AG04449 (cell line): ENCODE results near the gene NT5C3B.

Source experiments
- CTCF ChIA-PET: fragments of 350-600 bp; formaldehyde crosslinking; extraction: SDS; loops from one replicate; lab custom pipeline; 2021; ENCODE audit warnings: antibody characterized with exemption; lab: Yijun Ruan, JAX
- POLR2A ChIA-PET: fragments of 400-600, 350-600 bp; formaldehyde crosslinking; extraction: SDS; loops from one replicate; lab custom pipeline; 2020; ENCODE audit warnings: antibody characterized with exemption, inconsistent platforms; lab: Yijun Ruan, JAX
- DNase-seq: peaks from one replicate; pipeline ENCODE4 v3.0.0-alpha.2; 2010; ENCODE audit warnings: low read depth, low spot score
- H3K4me3 ChIP-seq: 2 replicates; pipeline ENCODE4 v1.5.1; 2011; ENCODE audit warnings: low read depth, mild to moderate bottlenecking, control low read depth, low read length
- TF ChIP-seq, protein P1 (sequence below): IDR thresholded peaks from one replicate; pipeline ENCODE4 v1.5.1; 2011; ENCODE audit warnings: mild to moderate bottlenecking, moderate library complexity, low read length, control low read depth, inconsistent platforms; ENCODE audit not compliant: insufficient read depth; ENCODE audit errors: missing control alignments

The NT5C3B gene

DNA sequence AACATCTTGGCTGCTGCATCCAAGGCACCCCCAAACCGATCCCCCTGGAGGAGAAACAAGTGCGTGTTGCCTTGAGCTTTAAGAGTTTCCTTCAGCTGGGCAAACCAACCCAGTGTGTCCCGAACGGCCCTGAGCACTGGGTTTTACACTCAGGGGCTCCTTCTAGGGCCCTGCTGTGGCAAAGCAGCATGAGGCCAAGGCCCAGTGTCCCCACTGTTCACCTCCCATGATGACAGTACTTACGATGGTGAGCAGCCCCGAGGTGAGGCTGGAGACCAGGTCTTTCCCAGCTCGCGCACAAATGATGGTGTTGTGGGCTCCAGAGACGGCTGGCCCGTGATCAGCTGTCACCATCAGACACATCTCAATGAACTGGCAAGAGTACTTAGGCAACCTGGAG is 35.8 kb upstream of the NT5C3B start:
- ChIA-PET CTCF (interaction anchor here (2.5 kb wide), 1 partner anchor 176 kb away, joined by 6 read pairs; no protein-coding TSS in a partner anchor), POLR2A (interaction anchor here (0.6 kb wide), 1 partner anchor 10 kb away, joined by 3 read pairs; no protein-coding TSS in a partner anchor)
- TF ChIP-seq, protein P1, sequence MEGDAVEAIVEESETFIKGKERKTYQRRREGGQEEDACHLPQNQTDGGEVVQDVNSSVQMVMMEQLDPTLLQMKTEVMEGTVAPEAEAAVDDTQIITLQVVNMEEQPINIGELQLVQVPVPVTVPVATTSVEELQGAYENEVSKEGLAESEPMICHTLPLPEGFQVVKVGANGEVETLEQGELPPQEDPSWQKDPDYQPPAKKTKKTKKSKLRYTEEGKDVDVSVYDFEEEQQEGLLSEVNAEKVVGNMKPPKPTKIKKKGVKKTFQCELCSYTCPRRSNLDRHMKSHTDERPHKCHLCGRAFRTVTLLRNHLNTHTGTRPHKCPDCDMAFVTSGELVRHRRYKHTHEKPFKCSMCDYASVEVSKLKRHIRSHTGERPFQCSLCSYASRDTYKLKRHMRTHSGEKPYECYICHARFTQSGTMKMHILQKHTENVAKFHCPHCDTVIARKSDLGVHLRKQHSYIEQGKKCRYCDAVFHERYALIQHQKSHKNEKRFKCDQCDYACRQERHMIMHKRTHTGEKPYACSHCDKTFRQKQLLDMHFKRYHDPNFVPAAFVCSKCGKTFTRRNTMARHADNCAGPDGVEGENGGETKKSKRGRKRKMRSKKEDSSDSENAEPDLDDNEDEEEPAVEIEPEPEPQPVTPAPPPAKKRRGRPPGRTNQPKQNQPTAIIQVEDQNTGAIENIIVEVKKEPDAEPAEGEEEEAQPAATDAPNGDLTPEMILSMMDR, result no peak
- DNase-seq, result no peak
- no peak overlapping the region for H3K4me3 ChIP-seq

DNA sequence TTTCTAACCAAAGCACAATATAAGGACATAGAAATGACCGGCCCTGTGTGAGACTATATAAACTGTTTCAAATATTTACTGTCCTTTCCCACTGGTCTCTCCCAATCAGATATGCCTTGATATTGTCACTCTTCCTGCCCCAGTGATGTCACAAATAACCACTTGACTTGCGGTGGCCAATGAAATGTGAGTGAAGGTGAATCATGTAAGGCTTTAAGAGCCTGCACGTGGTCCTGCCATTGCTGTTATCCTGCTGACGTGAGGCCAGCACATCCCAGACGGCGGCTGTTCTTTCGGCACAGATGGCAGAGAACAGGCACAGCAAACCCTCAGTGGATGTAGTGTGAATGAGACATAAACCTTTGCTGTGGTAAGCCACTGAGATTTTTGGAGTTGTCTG is 34.6 kb upstream of the NT5C3B start:
- no peak overlapping the region for H3K4me3 ChIP-seq
- TF ChIP-seq, protein P1, result no peak
- ChIA-PET POLR2A (interaction anchor here (0.6 kb wide), 1 partner anchor 40 kb away, joined by 3 read pairs; no protein-coding TSS in a partner anchor), CTCF (interaction anchor here (1.4 to 2.5 kb wide), 2 partner anchors 133 to 175 kb away, joined by 4 to 6 read pairs; no protein-coding TSS in a partner anchor)
- DNase-seq, result no peak

DNA sequence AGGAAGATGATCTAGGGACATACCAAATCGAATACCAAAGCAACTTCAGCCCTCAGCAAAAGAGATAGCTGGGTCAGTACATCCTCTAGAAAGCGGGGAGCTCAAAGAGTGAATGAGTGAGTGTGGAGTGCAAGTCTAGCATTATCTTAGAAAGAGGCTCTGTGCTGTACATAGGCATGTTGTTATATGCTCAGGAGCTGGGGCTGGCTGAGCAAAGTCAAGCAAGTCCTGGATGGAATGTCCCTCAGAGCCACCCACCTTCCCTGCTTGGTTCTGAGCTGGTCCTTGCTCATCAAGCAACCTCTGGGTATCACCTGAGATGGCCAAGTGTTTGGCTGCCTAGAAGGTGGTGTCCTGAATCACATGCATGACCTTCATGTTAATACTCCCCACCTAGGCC is 34.1 kb upstream of the NT5C3B start:
- TF ChIP-seq, protein P1, result no peak
- POLR2A ChIA-PET, result interaction anchor here (0.6 kb wide), 1 partner anchor 40 kb away, joined by 3 read pairs; no protein-coding TSS in a partner anchor
- no peak overlapping the region for H3K4me3 ChIP-seq
- CTCF ChIA-PET, result interaction anchor here (1.4 to 2.5 kb wide), 3 partner anchors 11 to 174 kb away, joined by 3 to 6 read pairs (median 4); no protein-coding TSS in a partner anchor
- no peak for DNase-seq

DNA sequence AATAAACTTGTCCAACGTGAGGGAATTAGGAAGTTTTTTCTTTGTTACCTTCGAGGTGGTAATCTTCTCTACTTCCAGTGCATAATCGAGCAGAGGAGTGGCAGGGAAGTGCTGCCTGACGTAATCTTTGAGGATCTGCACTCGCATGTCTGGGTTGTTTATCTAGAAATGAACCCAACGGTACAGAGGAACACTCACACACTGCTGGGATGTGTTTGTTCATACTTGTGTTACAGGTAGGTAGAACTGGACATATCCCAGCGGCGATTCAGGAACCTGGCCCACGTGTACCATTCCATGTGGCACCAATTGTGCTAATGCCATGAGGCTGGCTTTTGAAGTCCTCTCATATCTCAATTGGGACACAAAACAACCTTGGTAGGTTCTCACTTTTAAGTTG is 33.4 kb upstream of the NT5C3B start:
- TF ChIP-seq, protein P1, result no peak
- CTCF ChIA-PET, result interaction anchor here (0.9 to 2.5 kb wide), 4 partner anchors 12 to 174 kb away, joined by 3 to 6 read pairs (median 4); no protein-coding TSS in a partner anchor
- no peak overlapping the region for H3K4me3 ChIP-seq
- POLR2A ChIA-PET, result no interaction called here
- DNase-seq, result no peak

DNA sequence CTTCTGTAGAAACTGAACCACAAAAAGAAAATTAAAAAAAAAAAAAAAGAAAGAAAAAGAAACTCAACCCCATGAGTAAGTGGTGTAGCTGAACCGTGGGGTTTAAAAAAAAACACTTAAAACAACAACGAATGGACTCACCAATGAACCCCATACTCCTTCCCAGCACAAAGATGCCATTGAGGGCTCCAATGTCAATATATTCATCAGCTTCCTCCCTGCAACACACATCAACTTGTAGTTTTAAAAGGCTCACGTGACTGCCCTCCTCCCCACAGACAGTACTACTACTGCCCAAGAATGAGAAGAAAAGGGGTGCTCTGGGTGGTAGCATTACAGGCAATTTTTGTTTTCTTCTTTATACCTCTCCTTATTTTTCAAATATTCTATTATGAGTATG is 32.5 kb upstream of the NT5C3B start:
- no peak overlapping the region for H3K4me3 ChIP-seq
- no peak for DNase-seq
- CTCF ChIA-PET, result interaction anchor here (0.9 to 1.4 kb wide), 2 partner anchors 10 to 39 kb away, joined by 3 to 5 read pairs; no protein-coding TSS in a partner anchor
- POLR2A ChIA-PET, result no interaction called here
- TF ChIP-seq, protein P1, result no peak

DNA sequence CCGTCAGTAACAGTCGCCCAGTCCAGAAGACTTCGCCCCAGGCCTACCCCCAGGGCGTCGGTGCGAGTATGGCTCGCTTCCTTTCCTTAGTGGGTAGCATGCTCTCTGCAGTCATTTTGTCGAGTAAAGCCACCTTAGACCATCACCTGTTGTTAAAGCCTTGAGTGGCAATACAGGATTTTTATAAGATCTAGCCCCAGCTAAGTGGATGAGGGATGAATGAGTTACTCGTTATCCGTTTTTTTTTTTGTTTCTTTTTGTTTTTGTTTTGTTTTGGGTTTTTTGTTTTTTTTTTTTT is 29.5 kb upstream of the NT5C3B start:
- ChIA-PET POLR2A (interaction anchor here (0.6 to 1.9 kb wide), 9 partner anchors 8 to 65 kb away, joined by 3 to 9 read pairs (median 4); partner anchors contain the start of genes ACLY, FKBP10 and ODAD4), CTCF (interaction anchor here (1.4 to 2.6 kb wide), 4 partner anchors 9 to 141 kb away, joined by 3 to 11 read pairs (median 7); no protein-coding TSS in a partner anchor)
- TF ChIP-seq, protein P1, result no peak
- peak overlapping the region; percentile 51 for H3K4me3 ChIP-seq
- DNase-seq, result no peak
